Left ventricle myocardium inferior (tissue), 1 donor: ENCODE measurements around the gene COL5A2. TPM values are rescaled to one million over a fixed set of nuclear protein-coding genes. Genes with fewer than 3 reads are reported as not detected.

Source experiments
- DNase-seq: peaks from one replicate; pipeline ENCODE4 v3.0.0-alpha.2; 2020
- H3K27ac ChIP-seq: fragments of 200-600 bp; replicated peaks from 2 replicates; pipeline ENCODE4 v1.8.0; 2021
- H3K27me3 ChIP-seq: fragments of 200-600 bp; 2 replicates; pipeline ENCODE4 v1.8.0; 2021; ENCODE audit warnings: low read depth
- H3K36me3 ChIP-seq: fragments of 200-600 bp; 2 replicates; pipeline ENCODE4 v1.8.0; 2021
- H3K4me1 ChIP-seq: fragments of 200-600 bp; 2 replicates; pipeline ENCODE4 v1.8.0; 2021
- H3K4me3 ChIP-seq: fragments of 200-600 bp; 2 replicates; pipeline ENCODE4 v1.8.0; 2021; ENCODE audit warnings: mild to moderate bottlenecking, moderate library complexity
- H3K9me3 ChIP-seq: fragments of 200-600 bp; replicated peaks from 2 replicates; pipeline ENCODE4 v1.8.0; 2021
- intact Hi-C: fragments of 100-400 bp; cut with micrococcal nuclease; formaldehyde crosslinking; loops from one replicate; pipeline ENCODE4 v1.11.0; 2022
- total RNA-seq: library from RNA; stranded (reverse); fragmentation: NEBNext Ultra II Directional; extraction: Animal tissue kit (Norgen Biotek cat#: 25700); gene quantifications from one replicate; pipeline ENCODE4 v1.2.1, GENCODE V29; 2021
- TF ChIP-seq, protein P1 (sequence below): fragments of 200-600 bp; IDR thresholded peaks from 2 replicates; pipeline ENCODE4 v1.8.0; 2021; ENCODE audit warnings: antibody characterized with exemption, mild to moderate bottlenecking, borderline replicate concordance
- donor health status: DM: no; HTN: yes; CAD: no; lungs with severe emphysema.

Gene COL5A2
- total RNA-seq, 1 donor from 2014 or later: 9.3 TPM

DNA sequence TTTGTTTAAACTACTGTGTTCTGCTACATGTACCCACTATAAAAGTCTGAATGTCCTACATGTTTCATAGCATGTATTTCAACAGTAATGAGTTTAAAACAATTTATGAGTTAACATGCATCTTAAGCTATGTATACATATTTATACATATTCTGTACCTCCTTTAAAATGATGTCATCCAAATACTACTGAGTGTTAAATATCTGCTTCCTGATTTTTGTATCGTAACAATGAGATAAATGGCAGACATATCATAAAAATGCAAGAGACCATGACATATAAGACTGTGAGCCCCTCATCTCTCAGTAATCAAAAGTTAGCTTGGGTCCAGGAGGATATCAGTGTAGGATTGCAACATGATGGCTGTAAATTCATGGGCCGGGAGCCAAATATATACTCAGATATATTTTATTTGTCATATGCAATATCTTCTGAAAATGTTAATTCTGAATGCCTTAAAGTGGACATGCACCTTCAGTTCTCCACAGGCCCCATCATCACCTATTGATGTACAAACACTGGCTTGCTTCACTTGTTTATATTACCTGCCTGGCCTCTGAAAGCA is 3.6 kb downstream of the COL5A2 start:
- Histone ChIP-seq H3K27ac (no peak overlapping the region), H3K9me3 (peaks cover 5% of the 10 kb centered on the region), H3K4me1 (peaks cover 23% of the 10 kb centered on the region), H3K4me3 (peak overlapping the region; percentile 68), H3K27me3 (no peaks in the 10 kb centered on the region), H3K36me3 (no peaks in the 10 kb centered on the region)
- no peak for DNase-seq
- TF ChIP-seq, protein P1, sequence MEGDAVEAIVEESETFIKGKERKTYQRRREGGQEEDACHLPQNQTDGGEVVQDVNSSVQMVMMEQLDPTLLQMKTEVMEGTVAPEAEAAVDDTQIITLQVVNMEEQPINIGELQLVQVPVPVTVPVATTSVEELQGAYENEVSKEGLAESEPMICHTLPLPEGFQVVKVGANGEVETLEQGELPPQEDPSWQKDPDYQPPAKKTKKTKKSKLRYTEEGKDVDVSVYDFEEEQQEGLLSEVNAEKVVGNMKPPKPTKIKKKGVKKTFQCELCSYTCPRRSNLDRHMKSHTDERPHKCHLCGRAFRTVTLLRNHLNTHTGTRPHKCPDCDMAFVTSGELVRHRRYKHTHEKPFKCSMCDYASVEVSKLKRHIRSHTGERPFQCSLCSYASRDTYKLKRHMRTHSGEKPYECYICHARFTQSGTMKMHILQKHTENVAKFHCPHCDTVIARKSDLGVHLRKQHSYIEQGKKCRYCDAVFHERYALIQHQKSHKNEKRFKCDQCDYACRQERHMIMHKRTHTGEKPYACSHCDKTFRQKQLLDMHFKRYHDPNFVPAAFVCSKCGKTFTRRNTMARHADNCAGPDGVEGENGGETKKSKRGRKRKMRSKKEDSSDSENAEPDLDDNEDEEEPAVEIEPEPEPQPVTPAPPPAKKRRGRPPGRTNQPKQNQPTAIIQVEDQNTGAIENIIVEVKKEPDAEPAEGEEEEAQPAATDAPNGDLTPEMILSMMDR: no peak
- intact Hi-C loops: no loop called here

DNA sequence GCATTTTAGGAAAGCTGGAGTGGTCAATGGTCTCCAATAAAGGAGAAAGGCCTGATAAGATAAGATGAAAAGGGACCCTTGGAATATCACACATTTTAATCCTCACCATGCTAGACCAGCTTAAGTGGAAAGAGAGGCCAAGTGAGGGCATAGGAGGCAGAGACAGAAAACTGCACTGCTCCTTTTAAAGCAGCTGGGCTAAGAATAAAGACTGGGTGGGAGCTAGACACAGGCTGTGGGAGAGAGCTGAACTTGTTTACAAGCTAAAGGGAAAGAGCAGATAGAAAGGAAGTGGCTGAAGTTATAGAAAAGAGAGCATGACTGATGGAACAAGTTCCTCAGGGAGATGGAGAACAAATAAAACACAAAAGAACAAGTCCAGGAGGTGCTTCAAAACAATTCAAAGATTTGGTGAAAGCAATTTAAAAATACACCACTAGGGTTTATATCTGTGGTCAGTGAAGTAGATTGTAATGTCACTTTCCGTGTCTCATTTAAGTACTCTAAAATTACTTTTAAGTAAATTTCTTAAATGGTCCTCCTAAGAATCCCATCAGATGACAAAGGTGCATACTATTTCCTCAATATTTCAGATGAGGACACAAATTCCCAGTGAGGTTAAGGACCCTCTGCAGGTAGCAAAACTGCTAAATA is 7.5 kb downstream of the COL5A2 start:
- peaks cover 5% of the 10 kb centered on the region for H3K9me3 ChIP-seq
- no peaks in the 10 kb centered on the region for H3K36me3 ChIP-seq
- peaks cover 31% of the 10 kb centered on the region for H3K4me1 ChIP-seq
- no peak overlapping the region for H3K4me3 ChIP-seq
- no peak for DNase-seq
- H3K27me3 ChIP-seq: no peaks in the 10 kb centered on the region
- TF ChIP-seq, protein P1: peak; percentile 8
- peak overlapping the region; percentile 41 for H3K27ac ChIP-seq
- intact Hi-C loops: no loop called here

DNA sequence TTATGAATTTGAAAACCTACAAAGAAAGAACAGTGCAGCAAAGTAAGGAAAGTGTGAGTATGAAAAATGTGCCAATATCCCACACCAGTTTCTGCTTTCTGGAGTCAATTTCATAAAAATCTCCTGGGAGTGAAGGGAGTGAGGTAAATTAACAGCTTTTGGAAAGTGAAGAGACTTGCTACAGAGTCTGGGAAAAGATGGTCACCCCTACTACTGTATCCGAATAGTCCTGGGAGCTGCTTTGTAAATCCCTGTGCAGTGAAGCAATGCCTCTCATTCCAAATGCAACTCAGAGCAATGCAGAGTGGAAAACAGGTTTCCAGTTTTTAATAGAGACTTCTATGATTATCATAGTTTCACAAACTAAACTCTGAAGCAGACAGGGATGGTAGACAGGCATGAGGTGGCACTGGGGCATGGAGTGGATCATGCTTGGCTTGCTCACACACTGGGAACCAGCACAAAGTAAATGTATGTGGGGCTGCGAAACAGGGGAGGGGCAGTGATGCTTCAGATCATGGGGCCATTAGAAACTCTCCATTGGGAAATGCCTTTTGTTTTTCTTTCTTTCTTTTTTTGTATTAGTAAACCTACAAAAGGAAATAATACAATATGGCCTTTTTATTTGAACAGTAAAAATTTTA is 10.6 kb downstream of the COL5A2 start:
- Histone ChIP-seq H3K4me3 (no peak overlapping the region), H3K27me3 (no peaks in the 10 kb centered on the region), H3K36me3 (no peaks in the 10 kb centered on the region), H3K4me1 (peaks cover 49% of the 10 kb centered on the region), H3K27ac (peak overlapping the region; percentile 32), H3K9me3 (no peaks in the 10 kb centered on the region)
- TF ChIP-seq, protein P1: no peak
- DNase-seq: no peak
- intact Hi-C loops: no loop called here

DNA sequence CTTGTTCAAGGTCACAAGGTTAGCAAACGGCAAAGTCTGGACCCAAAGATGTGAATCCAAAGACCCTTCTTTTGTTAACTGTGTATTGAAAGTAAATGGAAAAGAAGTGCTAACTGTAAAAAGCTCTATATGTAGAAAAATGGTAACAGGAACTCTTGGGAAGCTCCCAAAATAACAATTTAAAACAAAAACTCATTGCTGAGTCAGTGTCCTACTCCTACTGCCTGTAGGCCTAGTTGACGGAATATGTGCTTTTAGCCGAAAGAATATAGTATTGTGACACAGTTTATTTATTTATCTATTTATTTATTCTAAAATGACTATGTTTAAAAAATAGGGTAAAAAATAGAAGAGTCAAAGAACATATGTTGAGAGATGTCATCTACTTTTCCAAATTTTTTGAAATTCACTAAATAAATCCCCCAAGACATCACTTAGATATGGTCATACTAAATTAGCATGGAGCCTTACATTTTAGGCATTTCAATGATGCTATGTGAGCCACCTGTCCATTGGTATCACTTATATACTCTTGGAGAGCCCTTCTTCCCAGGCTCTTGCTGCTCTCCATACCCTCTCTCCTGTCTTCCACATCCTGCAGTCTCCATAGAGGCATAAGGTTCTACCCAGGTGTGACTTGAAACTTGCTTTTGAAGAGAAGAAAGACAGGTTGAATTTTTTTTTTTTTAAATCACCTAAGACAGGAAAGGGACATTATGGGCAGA is 13.7 kb downstream of the COL5A2 start:
- Histone ChIP-seq H3K27ac (peak overlapping the region; percentile 46), H3K27me3 (no peaks in the 10 kb centered on the region), H3K4me1 (peaks cover 41% of the 10 kb centered on the region), H3K4me3 (no peak overlapping the region), H3K9me3 (no peaks in the 10 kb centered on the region), H3K36me3 (no peaks in the 10 kb centered on the region)
- no peak for DNase-seq
- intact Hi-C loops: no loop called here
- TF ChIP-seq, protein P1: no peak

DNA sequence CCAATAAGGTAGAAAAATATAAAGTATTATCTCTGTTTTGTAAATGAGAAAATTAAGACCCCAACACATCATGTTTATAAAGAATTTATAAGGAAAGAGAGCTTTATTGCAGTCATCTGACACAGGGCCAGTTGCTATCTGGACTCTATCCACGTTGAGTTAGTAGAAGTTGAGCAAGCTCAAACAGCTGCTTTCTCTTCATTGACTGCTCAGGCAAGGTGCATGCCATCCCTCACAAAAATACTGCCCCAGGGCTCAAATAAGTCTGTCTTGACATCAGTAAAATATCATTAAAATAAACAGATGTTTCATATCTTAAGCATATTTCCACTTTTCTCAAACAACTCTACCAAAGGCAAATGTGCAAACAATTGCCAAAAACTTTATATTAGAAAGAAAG is 14.8 kb downstream of the COL5A2 start:
- H3K27ac ChIP-seq: peak overlapping the region; percentile 52
- H3K27me3 ChIP-seq: no peaks in the 10 kb centered on the region
- intact Hi-C loops: no loop called here
- H3K4me1 ChIP-seq: peaks cover 35% of the 10 kb centered on the region
- DNase-seq: no peak
- no peaks in the 10 kb centered on the region for H3K36me3 ChIP-seq
- TF ChIP-seq, protein P1: no peak
- H3K9me3 ChIP-seq: no peaks in the 10 kb centered on the region
- no peak overlapping the region for H3K4me3 ChIP-seq
